ENCODE data around the gene TMEM190.

The TMEM190 gene

DNA sequence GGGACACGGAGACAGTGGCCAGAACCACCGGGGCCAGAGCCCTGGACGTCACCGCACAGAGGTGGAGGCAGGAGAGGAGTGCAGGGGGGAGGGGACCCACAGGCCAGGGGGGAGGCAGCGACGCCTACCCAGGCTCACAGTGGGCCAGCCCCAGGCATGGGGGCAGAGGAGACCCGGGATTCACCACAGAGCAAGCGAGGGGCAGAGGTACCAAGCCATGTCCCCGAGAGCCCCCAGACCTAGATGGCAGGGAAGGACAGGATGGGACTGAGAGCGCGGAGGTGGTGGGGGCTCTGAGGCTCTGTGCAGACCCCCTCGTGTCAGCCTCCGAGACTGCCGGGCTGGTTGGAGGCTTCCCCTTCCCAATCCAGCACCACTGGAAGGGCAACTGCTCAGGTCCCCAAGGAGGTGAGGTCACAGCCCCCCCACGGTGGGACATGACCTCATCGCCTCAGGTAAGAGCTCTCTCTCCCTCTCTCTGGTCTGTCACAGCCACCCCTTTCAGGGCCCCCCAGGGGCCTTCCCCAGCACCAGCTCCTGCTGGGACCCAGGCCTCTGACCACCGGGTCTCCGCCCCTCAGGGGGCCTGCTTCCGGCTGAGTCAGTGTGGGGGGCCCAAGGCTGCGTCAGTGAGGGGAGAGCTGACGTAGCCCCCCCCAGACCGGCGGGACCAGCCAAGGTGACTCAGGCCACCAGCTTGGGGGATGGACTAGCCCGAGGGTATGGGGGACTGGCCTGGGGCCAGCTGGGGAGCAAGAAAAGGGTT is 4.1 kb upstream of the TMEM190 start:
- DNase-seq (ENCODE audit: low read depth) = no peak

DNA sequence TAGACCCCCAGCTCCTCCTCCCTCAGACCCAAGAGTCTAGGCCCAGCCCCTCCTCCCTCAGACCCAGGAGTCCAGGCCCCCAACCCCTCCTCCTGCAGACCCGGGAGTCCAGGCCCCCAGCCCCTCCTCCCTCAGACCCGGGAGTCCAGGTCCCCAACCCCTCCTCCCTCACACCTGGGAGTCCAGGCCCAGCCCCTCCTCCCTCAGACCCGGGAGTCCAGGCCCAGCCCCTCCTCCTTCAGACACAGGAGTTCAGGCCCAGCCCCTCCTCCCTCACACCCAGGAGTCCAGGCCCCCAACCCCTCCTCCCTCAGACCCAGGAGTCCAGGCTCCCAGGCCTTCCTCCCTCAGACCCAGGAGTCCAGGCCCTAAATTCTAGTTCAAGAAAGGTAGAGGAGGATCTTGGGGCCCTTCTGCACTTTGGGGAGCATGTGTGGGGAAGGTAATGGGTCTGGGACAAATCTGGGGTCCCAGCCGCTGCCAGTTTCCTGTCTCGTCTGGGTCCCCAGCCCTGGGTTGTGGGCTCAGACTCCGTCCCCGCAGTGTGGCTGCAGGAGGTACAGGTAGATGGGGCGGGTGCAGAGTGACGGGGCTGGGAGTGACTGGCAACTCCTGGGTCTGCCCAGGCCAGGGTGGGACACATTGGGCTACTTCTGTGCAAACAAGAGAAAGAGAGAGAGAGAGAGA is 3.2 kb upstream of the TMEM190 start:
- no peak for DNase-seq (ENCODE audit: low read depth)

DNA sequence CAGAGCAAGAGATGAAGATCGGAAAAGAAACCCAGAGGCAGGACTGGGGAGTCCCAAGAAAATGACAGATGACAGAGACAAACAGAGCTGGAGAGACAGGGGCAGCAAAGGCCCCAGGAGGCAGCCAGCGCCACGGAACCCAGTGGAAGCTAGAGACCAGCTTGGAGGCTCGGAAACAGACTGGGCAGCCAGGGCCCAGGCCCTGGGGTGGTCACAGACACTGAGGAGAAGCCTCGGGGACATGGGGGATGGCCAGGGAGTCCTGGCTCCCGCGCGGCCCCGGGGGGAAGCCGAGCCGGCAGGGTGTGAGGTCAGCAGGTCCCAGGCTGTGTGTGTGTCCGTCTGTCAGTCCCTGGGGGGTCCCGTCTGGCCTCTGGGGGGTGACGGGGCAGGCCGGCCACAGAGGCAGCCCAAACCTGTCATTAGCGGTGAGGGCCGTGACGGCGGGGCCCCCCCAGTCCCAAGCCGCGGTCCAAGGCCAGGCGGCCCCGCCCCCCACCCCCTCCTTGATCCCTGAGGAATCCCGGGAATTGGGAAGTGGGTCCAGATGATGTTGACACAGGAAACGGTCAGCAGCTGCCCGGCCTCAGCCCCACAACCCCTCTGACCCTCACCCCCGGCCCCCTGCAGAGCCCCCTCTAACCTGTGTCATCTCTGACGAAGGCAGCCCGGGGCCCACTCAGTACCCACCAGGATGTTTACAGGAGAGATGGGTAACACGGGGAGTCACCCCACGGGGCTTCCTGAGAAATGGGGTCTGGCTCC is 2.5 kb upstream of the TMEM190 start:
- no peak for DNase-seq (ENCODE audit: low read depth)

DNA sequence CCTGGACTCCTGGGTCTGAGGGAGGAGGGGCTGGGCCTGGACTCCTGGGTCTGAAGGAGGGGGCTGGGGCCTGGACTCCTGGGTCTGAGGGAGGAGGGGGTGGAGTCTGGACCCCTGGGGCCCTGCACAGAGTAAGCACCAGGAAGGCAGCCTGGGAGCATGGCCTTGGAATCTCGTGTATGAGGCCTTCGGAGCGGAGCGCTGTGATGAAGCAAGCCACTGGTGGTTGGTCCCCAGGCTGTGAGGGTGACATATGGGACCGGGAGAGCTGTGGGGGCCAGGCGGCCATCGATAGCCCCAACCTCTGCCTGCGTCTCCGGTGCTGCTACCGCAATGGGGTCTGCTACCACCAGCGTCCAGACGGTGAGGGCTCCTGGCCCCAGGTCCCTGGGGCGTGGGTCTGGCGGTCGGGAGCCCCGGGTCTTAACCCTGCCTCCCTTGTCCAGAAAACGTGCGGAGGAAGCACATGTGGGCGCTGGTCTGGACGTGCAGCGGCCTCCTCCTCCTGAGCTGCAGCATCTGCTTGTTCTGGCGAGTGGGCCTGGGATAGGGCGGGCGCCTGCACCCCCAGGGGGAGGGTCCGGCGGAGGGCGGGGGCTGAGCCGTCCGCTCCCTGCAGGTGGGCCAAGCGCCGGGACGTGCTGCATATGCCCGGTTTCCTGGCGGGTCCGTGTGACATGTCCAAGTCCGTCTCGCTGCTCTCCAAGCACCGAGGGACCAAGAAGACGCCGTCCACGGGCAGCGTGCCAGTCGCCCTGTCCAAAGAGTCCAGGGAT is 918 bp downstream of the TMEM190 start:
- DNase-seq (ENCODE audit: low read depth) = no peak

DNA sequence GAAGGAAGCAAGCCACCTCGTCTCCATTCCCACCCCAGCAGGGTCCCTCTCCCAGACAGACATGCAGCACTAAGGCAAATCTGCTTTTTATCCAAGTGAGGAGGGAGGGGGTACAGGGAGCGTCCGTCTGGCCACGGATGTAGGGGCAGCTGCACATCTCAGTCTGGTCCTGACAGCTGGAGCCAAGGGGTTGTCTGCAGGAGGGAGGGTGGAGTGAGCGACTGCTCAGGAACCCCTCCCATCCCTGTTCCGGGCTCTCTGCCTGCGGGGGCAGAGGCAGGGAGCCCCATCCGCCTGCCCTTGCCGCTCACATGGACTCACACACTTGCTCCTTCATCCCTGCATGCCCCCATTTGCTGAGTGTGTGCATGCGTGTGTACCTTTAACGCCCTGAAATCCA is 2.5 kb downstream of the TMEM190 start:
- DNase-seq (ENCODE audit: low read depth) = no peak

DNA sequence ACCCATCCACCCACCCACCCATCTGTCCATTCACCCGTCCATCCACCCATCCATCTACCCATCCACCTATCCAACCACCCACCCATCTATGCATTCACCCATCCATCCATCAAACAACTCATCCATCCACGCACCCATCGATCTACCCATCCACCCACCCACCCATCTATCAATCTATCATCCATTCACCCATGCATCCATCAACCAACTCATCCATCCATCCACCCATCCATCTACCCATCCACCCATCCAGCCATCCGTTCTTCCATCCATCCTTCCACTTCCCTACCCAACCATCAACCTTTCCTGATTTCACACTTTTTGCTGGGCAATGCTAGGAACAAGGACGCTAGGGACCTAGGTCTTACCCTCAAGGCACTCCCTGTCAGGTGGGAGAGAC is 5.4 kb downstream of the TMEM190 start:
- no peak for DNase-seq (ENCODE audit: low read depth)

DNA sequence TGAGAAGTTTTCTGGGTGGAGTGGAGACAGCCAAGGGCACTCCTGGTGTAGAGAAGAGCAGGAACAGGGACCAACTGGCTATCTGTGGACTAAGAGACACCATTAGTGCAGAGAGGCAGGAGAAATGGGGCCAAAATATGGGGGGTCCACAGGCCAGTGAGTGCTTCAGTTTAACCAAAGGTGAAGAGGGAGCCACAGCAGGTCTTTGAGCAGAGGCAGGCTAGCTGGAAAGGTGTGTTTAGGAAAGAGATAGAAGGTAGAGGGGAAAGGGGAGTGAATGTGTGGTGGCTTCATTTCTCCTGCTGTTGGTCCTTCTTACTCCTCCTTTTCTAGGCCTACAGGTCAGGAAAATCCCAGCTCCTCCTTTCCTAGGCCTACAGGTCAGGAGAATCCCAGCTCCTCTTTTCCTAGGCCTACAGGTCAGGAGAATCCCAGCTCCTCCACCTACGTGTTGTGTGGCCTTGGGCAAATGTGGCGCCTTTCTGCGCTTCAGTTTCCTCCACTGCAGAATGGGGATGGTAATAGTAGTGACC is 6.0 kb downstream of the TMEM190 start:
- no peak for DNase-seq (ENCODE audit: low read depth)

DNA sequence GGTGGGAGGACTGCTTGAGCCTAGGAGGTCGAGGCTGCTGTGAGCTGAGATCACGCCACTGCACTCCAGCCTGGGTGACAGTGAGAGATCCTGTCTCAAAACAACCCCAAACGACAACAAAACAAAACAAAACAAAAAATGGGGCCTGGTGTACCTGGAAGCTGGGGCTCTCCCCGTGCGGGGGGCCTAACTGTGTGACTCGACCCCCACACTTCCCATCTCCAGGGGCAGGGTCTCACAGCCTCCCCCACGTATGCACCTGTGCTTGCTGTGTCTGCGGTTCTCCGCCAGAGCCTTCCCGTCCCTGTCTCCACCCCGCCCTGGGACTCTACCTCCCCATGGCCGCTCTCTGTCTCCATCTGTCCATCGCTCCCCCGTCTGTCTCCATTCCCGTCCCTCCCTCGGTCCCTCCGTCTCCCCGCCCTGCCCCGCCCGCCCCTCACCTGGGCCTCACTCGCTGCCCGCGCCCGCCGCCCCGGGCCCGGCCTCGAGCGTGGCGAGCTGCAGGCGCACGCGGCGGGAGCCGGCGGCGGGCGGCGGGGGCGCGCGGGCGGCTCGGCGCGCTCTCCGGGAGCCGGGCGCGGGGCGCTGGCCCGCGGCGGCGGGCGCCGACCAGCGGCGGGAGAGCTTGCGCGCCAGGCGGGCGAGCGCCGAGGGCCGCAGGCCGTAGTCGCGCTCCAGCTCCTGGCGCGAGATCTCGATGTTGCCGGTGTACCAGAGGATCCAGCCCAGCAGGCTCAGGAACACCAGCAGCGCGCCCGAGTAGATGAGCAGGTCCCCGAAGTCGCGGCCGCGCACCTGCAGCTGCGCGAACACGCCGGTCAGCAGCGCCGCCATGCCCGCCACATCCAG is 6.9 kb downstream of the TMEM190 start:
- DNase-seq (ENCODE audit: low read depth) = peak; percentile 81

DNA sequence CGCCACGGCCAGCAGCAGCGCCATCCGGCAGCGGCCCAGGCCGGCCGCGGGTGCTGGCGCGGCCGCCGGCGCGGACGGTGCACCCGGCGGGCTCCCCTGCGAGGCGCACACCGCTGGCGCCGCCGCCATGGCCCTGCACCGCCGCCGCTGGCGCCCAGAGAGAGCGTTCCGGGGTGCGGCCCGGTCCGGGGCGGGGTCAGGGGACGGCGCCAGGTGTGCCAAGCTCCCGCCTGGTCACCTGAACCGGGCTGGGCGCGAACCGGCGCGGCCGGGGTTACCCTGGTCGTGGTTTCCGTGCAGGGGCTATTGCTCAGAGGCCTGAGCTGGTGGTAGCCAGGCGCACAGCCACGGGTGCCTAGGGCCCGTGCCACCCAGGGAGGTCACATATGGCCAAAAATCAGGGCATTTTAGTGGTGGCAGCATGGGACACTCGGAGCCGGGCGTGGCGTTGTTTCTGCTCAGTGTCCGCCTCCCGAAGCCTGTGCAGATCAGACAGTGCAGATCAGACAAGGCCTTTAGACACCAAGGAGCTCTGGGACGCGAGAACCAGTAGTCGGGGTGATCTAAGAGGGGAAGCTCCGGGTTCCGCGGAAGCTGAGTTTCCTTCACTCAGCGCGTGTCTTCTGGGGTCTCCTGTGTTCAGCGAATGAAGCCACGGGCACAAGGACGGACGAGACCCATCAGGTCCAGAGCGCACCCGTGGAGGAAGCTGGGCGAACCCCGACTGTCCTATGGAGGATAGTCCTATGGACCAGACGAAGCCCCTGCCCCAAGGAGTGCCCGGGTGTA is 7.7 kb downstream of the TMEM190 start, which contains the start of gene TMEM238:
TSS of gene TMEM238 (minus strand) at position 162 of the 789 bp plus-strand sequence. CDS start at position 129, 33 bp downstream.
- DNase-seq (ENCODE audit: low read depth) = no peak

DNA sequence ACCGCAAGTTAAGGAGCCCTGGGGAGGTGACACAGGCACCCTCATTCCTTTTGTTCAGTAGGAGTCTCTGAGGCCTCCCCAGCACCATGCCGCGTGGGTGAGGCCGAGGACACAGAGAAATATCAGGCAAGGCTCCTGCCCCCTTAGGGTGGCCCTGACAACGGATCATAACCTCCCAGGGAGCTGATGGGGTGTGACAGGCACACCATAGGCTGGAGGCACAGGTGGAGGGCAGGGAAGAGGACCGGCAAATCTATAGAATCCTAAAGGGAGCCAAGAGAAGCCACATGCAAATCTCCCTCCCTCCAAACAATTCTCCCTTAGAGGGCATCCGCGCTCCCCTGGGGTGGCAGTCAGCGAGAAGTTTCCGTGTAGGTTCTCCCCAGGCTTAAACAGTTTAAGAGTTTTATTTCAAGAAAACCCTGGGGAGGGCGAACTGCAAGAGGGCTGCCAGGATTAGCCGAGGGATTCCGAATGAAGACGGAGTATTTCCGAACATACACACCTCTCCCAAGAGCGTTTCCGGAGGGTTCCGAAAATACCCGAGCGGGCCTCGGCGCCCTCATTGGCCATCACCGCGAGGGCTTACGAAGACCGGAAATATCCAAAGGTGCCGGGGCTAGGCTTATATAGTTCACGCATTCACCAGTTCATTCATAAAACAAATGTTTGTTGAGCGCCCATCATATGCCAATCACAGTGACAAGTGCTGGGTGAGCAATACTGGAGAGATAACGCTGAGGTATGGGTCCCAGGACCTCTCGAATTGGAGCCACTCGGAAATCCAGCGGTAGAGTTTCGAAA is 8.5 kb downstream of the TMEM190 start:
- peak; percentile 96 for DNase-seq (ENCODE audit: low read depth)

DNA sequence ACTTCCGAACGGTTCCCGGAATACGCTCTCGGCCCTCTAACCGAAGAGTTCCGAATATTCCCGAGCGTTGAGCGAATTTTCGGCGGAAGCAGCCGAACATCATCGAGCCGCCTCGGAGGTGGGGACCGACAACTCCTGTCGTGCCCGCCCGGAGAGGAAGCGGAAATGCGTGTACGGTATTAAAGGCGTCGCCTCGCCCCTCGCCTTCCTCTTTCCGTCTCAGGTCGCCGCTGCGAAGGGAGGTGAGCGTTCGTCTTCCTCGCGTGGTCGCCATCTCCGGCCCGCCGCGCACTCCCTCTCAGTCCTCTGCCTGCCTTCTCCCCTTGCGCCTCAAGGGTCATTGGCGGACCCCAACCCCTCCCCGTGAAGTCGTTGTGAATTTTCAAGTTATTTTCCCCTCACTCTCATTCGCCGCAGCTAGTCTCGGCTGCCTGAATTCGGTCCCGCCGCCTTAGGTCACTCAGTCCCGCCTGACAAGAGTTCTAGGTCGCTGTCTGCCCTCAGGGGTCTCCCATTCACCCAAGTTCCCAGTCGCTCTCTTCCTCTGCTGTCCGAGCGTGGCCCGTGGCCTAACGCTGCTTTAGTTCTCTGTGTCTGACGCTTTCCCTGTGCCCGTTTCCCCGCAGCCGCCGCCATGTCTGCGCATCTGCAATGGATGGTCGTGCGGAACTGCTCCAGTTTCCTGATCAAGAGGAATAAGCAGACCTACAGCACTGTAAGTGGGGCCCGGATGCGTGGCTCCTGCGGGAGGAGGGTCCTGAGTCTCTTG is 9.3 kb downstream of the TMEM190 start, which contains the start of gene RPL28:
TSS of gene RPL28 (plus strand) at position 209 of the 769 bp plus-strand sequence. CDS start at position 635, 426 bp downstream.
- peak; percentile 97 for DNase-seq (ENCODE audit: low read depth)

DNA sequence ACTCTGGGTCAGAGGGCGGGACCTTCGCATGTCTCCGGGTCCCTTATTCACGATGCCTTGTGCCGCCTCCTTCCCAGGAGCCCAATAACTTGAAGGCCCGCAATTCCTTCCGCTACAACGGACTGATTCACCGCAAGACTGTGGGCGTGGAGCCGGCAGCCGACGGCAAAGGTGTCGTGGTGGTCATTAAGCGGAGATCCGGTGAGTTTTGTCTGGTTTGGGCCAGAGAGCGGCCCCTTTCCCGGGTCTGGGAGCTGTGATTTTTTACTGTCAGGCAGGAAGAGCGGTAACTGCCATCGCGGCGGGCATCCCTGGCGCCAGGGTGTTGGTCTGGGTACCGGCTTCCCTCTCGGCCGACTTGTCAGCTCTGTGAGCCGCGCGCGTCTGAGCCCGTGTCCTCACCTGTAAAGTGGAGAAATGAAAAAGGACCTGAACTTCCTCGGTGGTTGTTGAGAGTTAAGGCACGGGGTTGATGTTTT is 9.9 kb downstream of the TMEM190 start:
- DNase-seq (ENCODE audit: low read depth) = no peak

DNA sequence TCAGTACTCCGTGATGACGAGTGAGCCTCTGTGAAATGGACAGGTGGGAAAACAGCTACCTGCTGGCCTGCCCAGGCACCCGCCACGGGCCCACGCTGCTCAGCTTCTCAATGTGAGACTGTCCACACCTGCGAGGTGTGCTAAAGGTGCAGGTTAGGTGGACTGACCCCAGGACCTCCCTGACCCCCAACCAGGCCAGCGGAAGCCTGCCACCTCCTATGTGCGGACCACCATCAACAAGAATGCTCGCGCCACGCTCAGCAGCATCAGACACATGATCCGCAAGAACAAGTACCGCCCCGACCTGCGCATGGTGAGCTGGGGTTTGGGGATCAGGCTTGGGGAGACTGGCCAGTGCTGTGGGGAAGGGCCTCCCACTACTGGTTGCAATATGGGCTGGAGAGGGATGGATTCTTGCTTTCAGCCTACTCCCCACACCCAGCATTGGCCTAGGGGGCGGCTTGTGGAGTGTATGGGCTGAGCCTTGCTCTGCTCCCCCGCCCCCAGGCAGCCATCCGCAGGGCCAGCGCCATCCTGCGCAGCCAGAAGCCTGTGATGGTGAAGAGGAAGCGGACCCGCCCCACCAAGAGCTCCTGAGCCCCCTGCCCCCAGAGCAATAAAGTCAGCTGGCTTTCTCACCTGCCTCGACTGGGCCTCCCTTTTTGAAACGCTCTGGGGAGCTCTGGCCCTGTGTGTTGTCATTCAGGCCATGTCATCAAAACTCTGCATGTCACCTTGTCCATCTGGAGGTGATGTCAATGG is 11.3 kb downstream of the TMEM190 start:
- no peak for DNase-seq (ENCODE audit: low read depth)

DNA sequence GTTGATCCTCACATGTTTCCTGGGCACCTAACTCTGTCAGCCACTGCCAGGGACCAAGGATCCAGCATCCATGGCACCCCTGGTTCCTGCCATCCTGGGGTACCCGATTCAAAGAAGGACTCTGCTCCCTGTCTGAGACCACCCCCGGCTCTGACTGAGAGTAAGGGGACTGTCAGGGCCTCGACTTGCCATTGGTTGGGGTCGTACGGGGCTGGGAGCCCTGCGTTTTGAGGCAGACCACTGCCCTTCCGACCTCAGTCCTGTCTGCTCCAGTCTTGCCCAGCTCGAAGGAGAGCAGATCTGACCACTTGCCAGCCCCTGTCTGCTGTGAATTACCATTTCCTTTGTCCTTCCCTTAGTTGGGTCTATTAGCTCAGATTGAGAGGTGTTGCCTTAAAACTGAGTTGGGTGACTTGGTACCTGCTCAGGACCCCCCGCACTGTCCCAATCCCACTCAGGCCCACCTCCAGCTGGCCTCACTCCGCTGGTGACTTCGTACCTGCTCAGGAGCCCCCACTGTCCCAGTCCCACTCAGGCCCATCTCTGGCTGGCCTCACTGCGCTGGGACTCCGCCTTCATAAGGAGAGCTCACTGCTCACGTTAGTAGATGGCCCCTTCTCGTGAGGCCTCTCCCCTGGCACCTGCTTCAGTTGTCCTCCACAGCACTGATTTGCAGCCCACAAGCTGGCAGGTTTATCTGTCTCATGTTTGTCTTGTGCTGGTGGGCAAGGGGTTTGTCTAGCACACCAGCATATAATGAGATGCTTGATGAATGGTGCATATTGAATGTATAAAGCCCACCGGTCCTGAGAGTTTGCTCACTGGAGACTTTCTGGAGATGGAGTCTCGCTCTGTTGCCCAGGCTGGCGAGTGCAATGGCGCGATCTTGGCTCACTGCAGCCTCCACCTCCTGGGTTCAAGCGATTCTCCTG is 13.0 kb downstream of the TMEM190 start:
- no peak for DNase-seq (ENCODE audit: low read depth)

DNA sequence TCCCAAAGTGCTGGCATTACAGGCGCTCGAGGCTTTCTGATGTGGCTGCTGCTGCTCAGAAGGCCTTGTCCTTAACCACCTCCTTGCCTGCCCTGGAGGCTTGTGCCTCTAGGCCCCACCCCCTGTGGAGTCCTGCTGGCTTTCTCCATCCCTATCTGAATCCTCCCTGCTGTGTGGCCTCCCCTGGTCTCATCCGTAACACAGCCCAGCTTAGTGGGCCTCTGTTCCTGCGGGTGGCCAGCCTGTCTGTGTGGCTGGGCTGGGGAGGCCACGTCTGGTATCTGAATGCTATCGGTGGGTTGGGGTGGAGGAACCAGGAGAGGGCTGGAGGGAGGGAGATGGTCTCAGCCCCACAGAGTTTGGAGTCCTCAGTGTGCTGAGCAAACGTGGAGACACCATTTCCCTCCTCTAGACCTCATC is 13.8 kb downstream of the TMEM190 start:
- DNase-seq (ENCODE audit: low read depth) = no peak

DNA sequence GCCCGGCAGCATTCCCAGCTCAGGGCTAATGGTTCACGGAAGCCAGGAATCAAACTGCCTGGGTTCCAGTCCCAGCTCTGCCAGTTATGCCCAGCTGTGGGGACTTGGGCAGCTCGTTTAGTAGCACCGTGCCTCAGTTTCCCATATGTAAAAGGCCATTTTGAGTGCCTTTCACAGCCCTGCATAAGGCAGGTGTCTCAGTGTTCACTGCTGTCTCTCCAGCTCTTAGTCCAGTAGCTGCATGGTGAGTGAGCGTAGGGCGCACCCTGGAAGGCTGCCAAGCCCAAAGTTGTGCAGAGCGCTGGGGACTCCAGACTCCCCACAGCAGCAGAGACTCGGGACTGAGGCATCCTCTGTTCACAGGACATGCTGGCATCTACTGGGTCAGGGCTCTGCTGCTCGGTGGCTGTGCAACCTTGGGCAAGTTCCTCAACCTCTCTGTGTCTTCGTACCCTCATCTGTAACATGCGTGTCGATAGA is 14.6 kb downstream of the TMEM190 start:
- no peak for DNase-seq (ENCODE audit: low read depth)

Data from iris pigment epithelial cell (primary cell).